GDM1 (cell line): Measurements from ENCODE around the gene PTPRN2.
"Not testable (repeated sequence)": the region's sequence is repeated elsewhere in the genome, so short reads cannot be mapped to it uniquely, and the experiment has no call there.

Experiments used
- DNase-seq: peaks from one replicate; lab custom pipeline; 2025; lab: John Stamatoyannopoulos, UW

Gene PTPRN2

GRCh38 chr7:158443688-158444483 lies 143.7 kb downstream of the PTPRN2 start:
- no peak for DNase-seq

- DNase-seq = no peak
These were observed 144.5 kb downstream of the PTPRN2 start for GRCh38 chr7:158443014-158443687.

GRCh38 chr7:158442260-158442659 lies 145.4 kb downstream of the PTPRN2 start:
- DNase-seq = no peak

GRCh38 chr7:158439035-158439434 lies 148.6 kb downstream of the PTPRN2 start:
- DNase-seq = no peak

GRCh38 chr7:158432369-158433341 lies 155.0 kb downstream of the PTPRN2 start:
- DNase-seq = no peak

GRCh38 chr7:158431941-158432347 lies 155.7 kb downstream of the PTPRN2 start:
- DNase-seq = no peak

- DNase-seq = no peak
These were observed 156.3 kb downstream of the PTPRN2 start for GRCh38 chr7:158431055-158431940.

- DNase-seq = no peak
These were observed 157.2 kb downstream of the PTPRN2 start for GRCh38 chr7:158430308-158431034.

GRCh38 chr7:158428837-158429753 lies 158.5 kb downstream of the PTPRN2 start:
- DNase-seq = no peak

- DNase-seq = no peak
These were observed 159.3 kb downstream of the PTPRN2 start for GRCh38 chr7:158428131-158428836.

- not testable (repeated sequence) for DNase-seq
These were observed 161.9 kb downstream of the PTPRN2 start for GRCh38 chr7:158425676-158426075.

GRCh38 chr7:158424531-158424930 lies 163.1 kb downstream of the PTPRN2 start:
- DNase-seq = no peak

- DNase-seq = no peak
These were observed 163.6 kb downstream of the PTPRN2 start for GRCh38 chr7:158424011-158424410.

- no peak for DNase-seq
These were observed 164.6 kb downstream of the PTPRN2 start for GRCh38 chr7:158422887-158423560.

GRCh38 chr7:158422196-158422886 lies 165.3 kb downstream of the PTPRN2 start:
- no peak for DNase-seq

GRCh38 chr7:158421361-158421760 lies 166.3 kb downstream of the PTPRN2 start:
- DNase-seq = no peak

- DNase-seq = no peak
These were observed 166.9 kb downstream of the PTPRN2 start for GRCh38 chr7:158420591-158421340.
